GM12873 (cell line): ENCODE data around the gene NDUFB6.

Experiments
- CTCF ChIP-seq: IDR thresholded peaks from 2 replicates; pipeline ENCODE4 v1.5.1; 2012; ENCODE audit warnings: low read depth, mild to moderate bottlenecking, moderate library complexity, low read length, control low read depth; ENCODE audit not compliant: insufficient read depth; ENCODE audit errors: missing control alignments

Gene NDUFB6

GRCh38 chr9:32550562-32551275, 22.2 kb downstream of the NDUFB6 start:
- TF ChIP-seq CTCF, result peak; percentile 17

GRCh38 chr9:32550150-32550561, 22.8 kb downstream of the NDUFB6 start:
- TF ChIP-seq CTCF, result no peak

GRCh38 chr9:32545884-32546283, 27.1 kb downstream of the NDUFB6 start:
- no peak for TF ChIP-seq CTCF

- no peak for TF ChIP-seq CTCF
Observed at GRCh38 chr9:32543047-32543446, 29.9 kb downstream of the NDUFB6 start.

- no peak for TF ChIP-seq CTCF
Observed at GRCh38 chr9:32533816-32534215, 39.1 kb downstream of the NDUFB6 start.

- TF ChIP-seq CTCF, result no peak
Observed at GRCh38 chr9:32533336-32533735, 39.6 kb downstream of the NDUFB6 start.

GRCh38 chr9:32526707-32527048, 46.3 kb downstream of the NDUFB6 start:
- no peak for TF ChIP-seq CTCF
